NCI-H2227 (cell line): ENCODE results near the gene ETNK2.

Experiments
- DNase-seq: peaks from one replicate; lab custom pipeline; 2025; ENCODE audit not compliant: unreplicated experiment; lab: John Stamatoyannopoulos, UW

The ETNK2 gene

GRCh38 chr1:204177133-204177532, 25.3 kb upstream of the ETNK2 start:
- DNase-seq = no peak

- DNase-seq = no peak
Observed at GRCh38 chr1:204176049-204176448, 24.2 kb upstream of the ETNK2 start.

- DNase-seq = no peak
Observed at GRCh38 chr1:204174958-204175357, 23.1 kb upstream of the ETNK2 start.

GRCh38 chr1:204172404-204173029, 20.7 kb upstream of the ETNK2 start:
- no peak for DNase-seq

GRCh38 chr1:204171751-204172178, 19.9 kb upstream of the ETNK2 start:
- DNase-seq = no peak

- no peak for DNase-seq
Observed at GRCh38 chr1:204170494-204171155, 18.8 kb upstream of the ETNK2 start.

GRCh38 chr1:204169858-204170257, 18.0 kb upstream of the ETNK2 start:
- no peak for DNase-seq

- DNase-seq = no peak
Observed at GRCh38 chr1:204167730-204168129, 15.9 kb upstream of the ETNK2 start.

GRCh38 chr1:204166219-204166618, 14.4 kb upstream of the ETNK2 start, which contains the start of gene REN:
Gene REN (minus strand): TSS chr1:204166337. CDS start chr1:204166293, 44 bp downstream.
- no peak for DNase-seq

- peak; percentile 84 for DNase-seq
Observed at GRCh38 chr1:204162494-204163074, 10.7 kb upstream of the ETNK2 start.

- DNase-seq = no peak
Observed at GRCh38 chr1:204161609-204162493, 10.0 kb upstream of the ETNK2 start.

- DNase-seq = no peak
Observed at GRCh38 chr1:204157962-204158361, 6.1 kb upstream of the ETNK2 start.

- DNase-seq = no peak
Observed at GRCh38 chr1:204155881-204156280, 4.0 kb upstream of the ETNK2 start.

- DNase-seq = no peak
Observed at GRCh38 chr1:204154568-204155255, 2.9 kb upstream of the ETNK2 start.

- DNase-seq = no peak
Observed at GRCh38 chr1:204153667-204154066, 1.8 kb upstream of the ETNK2 start.

- DNase-seq = no peak
Observed at GRCh38 chr1:204152310-204153044, 633 bp upstream of the ETNK2 start.

- DNase-seq = peak; percentile 48
Observed at GRCh38 chr1:204150702-204151551, 917 bp downstream of the ETNK2 start.

- DNase-seq = no peak
Observed at GRCh38 chr1:204149635-204150565, 1.9 kb downstream of the ETNK2 start.
